K562 (cell line): Measurements from ENCODE around the gene AIFM3. TPM values are rescaled to one million over a fixed set of nuclear protein-coding genes. Genes with fewer than 3 reads are reported as not detected.

Experiments used
- BCOR ChIP-seq: fragments of 450-650 bp; IDR thresholded peaks from 2 replicates; pipeline ENCODE4 v1.6.1; 2016
- CEBPG ChIP-seq, 3 experiments: fragments of 200-800 bp in 1 of 3; sonication (Bioruptor generic) in 1 of 3; sonication (generic) in 1 of 3; formaldehyde crosslinking in 1 of 3; IDR thresholded peaks in 2 of 3; conservative IDR thresholded peaks in 1 of 3; 2 replicates each; pipeline versions ENCODE4 v1.6.1 to v1.8.0; 2016 to 2022; ENCODE audit warnings: missing compliant biosample characterization in 2 of 3, missing genetic modification characterization in 2 of 3, mild to moderate bottlenecking in 1 of 3, missing genetic modification reagents in 1 of 3
- FOXA3 ChIP-seq, 2 experiments: fragments of 450-650 bp in 1 of 2; sonication (generic) in 1 of 2; formaldehyde crosslinking; IDR thresholded peaks in 1 of 2; conservative IDR thresholded peaks in 1 of 2; 2 replicates each; pipeline versions ENCODE4 v1.4.0 to v1.8.0; 2020 to 2022; ENCODE audit warnings: mild to moderate bottlenecking in 2 of 2, missing genetic modification reagents in 1 of 2
- GTF2E2 ChIP-seq: fragments of 200-800 bp; sonication (Bioruptor generic); IDR thresholded peaks from 2 replicates; pipeline ENCODE4 v1.6.1; 2016; ENCODE audit warnings: missing genetic modification characterization, missing compliant biosample characterization
- HNRNPH1 ChIP-seq: fragments of 200-400 bp; formaldehyde crosslinking; optimal IDR thresholded peaks from 2 replicates; pipeline ENCODE3; 2017; ENCODE audit warnings: low read depth, mild to moderate bottlenecking, low read length, moderate library complexity
- KDM4B ChIP-seq, 2 experiments: fragments of 450-650 bp in 1 of 2; sonication (generic) in 1 of 2; IDR thresholded peaks; 2 replicates each; pipeline ENCODE4 v1.6.1; 2016 to 2017; ENCODE audit warnings: borderline replicate concordance in 2 of 2, antibody characterized with exemption in 1 of 2, low read depth in 1 of 2, mild to moderate bottlenecking in 1 of 2
- MAFK ChIP-seq: IDR thresholded peaks from 2 replicates; pipeline ENCODE4 v1.6.1; 2011; ENCODE audit warnings: low read length, improper control_type of control experiment
- MCM3 ChIP-seq: fragments of 450-650 bp; IDR thresholded peaks from 2 replicates; pipeline ENCODE4 v1.6.1; 2016
- PHTF2 ChIP-seq: fragments of 250-450 bp; sonication (Bioruptor Pico); IDR thresholded peaks from 2 replicates; pipeline ENCODE4 v1.5.0; 2021; ENCODE audit warnings: mild to moderate bottlenecking
- PTBP1 ChIP-seq: fragments of 200-400 bp; formaldehyde crosslinking; IDR thresholded peaks from 2 replicates; pipeline ENCODE4 v1.6.1; 2017; ENCODE audit warnings: low read depth, low read length
- SAFB2 ChIP-seq: fragments of 200-400 bp; formaldehyde crosslinking; IDR thresholded peaks from 2 replicates; pipeline ENCODE4 v1.6.1; 2018; ENCODE audit warnings: borderline replicate concordance, low read length, low read depth, moderate library complexity; ENCODE audit not compliant: severe bottlenecking
- SIX5 ChIP-seq, 2 experiments: IDR thresholded peaks; 2 replicates each; pipeline ENCODE4 v1.6.1; 2011; ENCODE audit warnings: low read length in 2 of 2, borderline replicate concordance in 1 of 2, low read depth in 1 of 2, mild to moderate bottlenecking in 1 of 2, moderate library complexity in 1 of 2; ENCODE audit not compliant: insufficient read depth in 1 of 2
- XRCC5 ChIP-seq: fragments of 200-400 bp; formaldehyde crosslinking; IDR thresholded peaks from 2 replicates; pipeline ENCODE4 v1.6.1; 2017; ENCODE audit warnings: low read depth, mild to moderate bottlenecking, low read length
- ZFP1 ChIP-seq: fragments of 450-650 bp; formaldehyde crosslinking; IDR thresholded peaks from 2 replicates; pipeline ENCODE4 v1.4.0; 2020; ENCODE audit warnings: mild to moderate bottlenecking, mixed read lengths
- ZNF12 ChIP-seq: sonication (generic); formaldehyde crosslinking; IDR thresholded peaks from 2 replicates; pipeline ENCODE4 v1.4.0; 2020; ENCODE audit warnings: mild to moderate bottlenecking, missing genetic modification reagents
- ZNF197 ChIP-seq: fragments of 200-800 bp; sonication (Bioruptor generic); IDR thresholded peaks from 2 replicates; pipeline ENCODE4 v1.6.1; 2016; ENCODE audit warnings: low read depth, missing genetic modification characterization, missing compliant biosample characterization
- ZNF77 ChIP-seq: fragments of 250-450 bp; sonication (Bioruptor Pico); IDR thresholded peaks from 2 replicates; pipeline ENCODE4 v1.5.0; 2020
- polyA plus RNA-seq, 8 experiments: library from polyadenylated mRNA; depleted of rRNA in 4 of 8; stranded (reverse) in 5 of 8; unstranded in 3 of 8; fragments of >200 nt; fragmentation: Nextera tagmentation in 2 of 8; fragmentation: Illumina TruSeq in 1 of 8; extraction: Ambion mirVana in 2 of 8; extraction: Trizol in 1 of 8; gene quantifications; 2 replicates each; pipeline versions ENCODE4 v1.2.1 to v1.2.3, GENCODE V29; 2011 to 2014; ENCODE audit warnings: inconsistent platforms in 1 of 8, missing spikeins in 1 of 8
- total RNA-seq, 7 experiments: library from RNA; depleted of rRNA in 6 of 7; stranded (reverse); fragments of >200 nt in 6 of 7; fragmentation: Illumina TruSeq in 2 of 7; extraction: Trizol in 2 of 7; gene quantifications; 2 replicates each; pipeline versions ENCODE4 v1.2.1 to v1.2.3, GENCODE V29; 2011 to 2021; ENCODE audit warnings: low replicate concordance in 1 of 7
- TF ChIP-seq, protein P1 (sequence below): fragments of 250-450 bp; sonication (Bioruptor Pico); IDR thresholded peaks from 2 replicates; pipeline ENCODE4 v1.5.0; 2021
- TF ChIP-seq, protein P2 (sequence below): fragments of 200-800 bp; sonication (Bioruptor generic); IDR thresholded peaks from 2 replicates; pipeline ENCODE4 v1.6.1; 2017; ENCODE audit warnings: missing genetic modification characterization, missing compliant biosample characterization
- TF ChIP-seq, protein P3 (sequence below): sonication (generic); formaldehyde crosslinking; IDR thresholded peaks from 2 replicates; pipeline ENCODE4 v1.8.1; 2022; ENCODE audit warnings: missing genetic modification reagents
- TF ChIP-seq, protein P4 (sequence below): fragments of 450-650 bp; IDR thresholded peaks from 2 replicates; pipeline ENCODE4 v1.6.1; 2014; ENCODE audit warnings: low read depth, mild to moderate bottlenecking, moderate library complexity, borderline replicate concordance
- TF ChIP-seq, protein P5 (sequence below): sonication (generic); formaldehyde crosslinking; IDR thresholded peaks from 2 replicates; pipeline ENCODE4 v1.9.0; 2022; ENCODE audit warnings: mild to moderate bottlenecking, missing genetic modification reagents

AIFM3 gene
- total and polyA plus RNA-seq, 9 of the 15 experiments (the other 6 are each of a cell fraction or from before 2014, with no cell fraction given) = 0.03 to 0.20 (median 0.07) TPM; not detected in 1

DNA sequence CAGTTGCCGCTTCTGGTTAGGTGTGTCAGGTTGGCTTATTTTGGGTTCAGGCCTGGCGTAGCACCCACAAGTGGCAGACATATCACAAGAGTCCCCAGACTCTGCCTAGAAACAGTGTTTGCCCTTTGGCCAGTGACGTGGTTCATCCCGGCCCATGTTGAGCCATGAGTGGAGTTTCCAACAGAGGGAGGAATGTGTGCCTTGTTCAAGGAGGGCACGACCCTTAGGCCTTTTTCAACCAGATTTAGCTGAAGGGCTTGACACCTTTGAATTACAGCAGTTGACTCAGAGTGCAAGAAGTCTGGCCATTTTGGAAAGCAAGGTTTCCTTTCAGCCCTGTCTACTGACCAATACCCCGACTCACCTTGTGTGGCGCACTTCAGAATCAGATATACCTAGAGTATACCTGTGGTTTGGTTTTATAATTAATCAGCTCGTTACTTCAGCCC lies 15.1 kb upstream of the AIFM3 start (continued):
- TF ChIP-seq ZNF197 (CRISPR knock-in tag) (no peak), FOXA3 (CRISPR knock-in tag; conservative IDR thresholded peaks at IDR 0.05 in 1 of 2, IDR thresholded peaks at IDR 0.05 in 1 of 2) (0 out of 4 replicates have a peak, but pooled peaks of 1 of the 2 experiments have one; percentile 29), SIX5 (IDR thresholded peaks at IDR 0.05; ENCODE audit: borderline replicate concordance in 1 of 2, insufficient read depth in 1 of 2, low read depth in 1 of 2, low read length in 2 of 2) (no peak), PTBP1 (no peak), GTF2E2 (tag) (no peak), HNRNPH1 (no peak), CEBPG (CRISPR knock-in tag; IDR thresholded peaks at IDR 0.05) (no peak), CEBPG (tag; conservative IDR thresholded peaks at IDR 0.05 in 1 of 2, IDR thresholded peaks at IDR 0.05 in 1 of 2) (no peak), MCM3 (no peak), XRCC5 (peak; percentile 19; the same call in 1 of the 2 replicates), ZNF12 (CRISPR knock-in tag) (peak; percentile 75; the same call in 1 of the 2 replicates), PHTF2 (CRISPR knock-in tag) (no peak), KDM4B (IDR thresholded peaks at IDR 0.05; ENCODE audit: borderline replicate concordance in 2 of 2, low read depth in 1 of 2) (no peak), ZFP1 (CRISPR knock-in tag) (no peak), BCOR (no peak), SAFB2 (no peak), ZNF77 (no peak), MAFK (no peak)
- TF ChIP-seq, protein P1, sequence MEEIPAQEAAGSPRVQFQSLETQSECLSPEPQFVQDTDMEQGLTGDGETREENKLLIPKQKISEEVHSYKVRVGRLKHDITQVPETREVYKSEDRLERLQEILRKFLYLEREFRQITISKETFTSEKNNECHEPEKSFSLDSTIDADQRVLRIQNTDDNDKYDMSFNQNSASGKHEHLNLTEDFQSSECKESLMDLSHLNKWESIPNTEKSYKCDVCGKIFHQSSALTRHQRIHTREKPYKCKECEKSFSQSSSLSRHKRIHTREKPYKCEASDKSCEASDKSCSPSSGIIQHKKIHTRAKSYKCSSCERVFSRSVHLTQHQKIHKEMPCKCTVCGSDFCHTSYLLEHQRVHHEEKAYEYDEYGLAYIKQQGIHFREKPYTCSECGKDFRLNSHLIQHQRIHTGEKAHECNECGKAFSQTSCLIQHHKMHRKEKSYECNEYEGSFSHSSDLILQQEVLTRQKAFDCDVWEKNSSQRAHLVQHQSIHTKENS (CRISPR knock-in tag) = no peak
- TF ChIP-seq, protein P2, sequence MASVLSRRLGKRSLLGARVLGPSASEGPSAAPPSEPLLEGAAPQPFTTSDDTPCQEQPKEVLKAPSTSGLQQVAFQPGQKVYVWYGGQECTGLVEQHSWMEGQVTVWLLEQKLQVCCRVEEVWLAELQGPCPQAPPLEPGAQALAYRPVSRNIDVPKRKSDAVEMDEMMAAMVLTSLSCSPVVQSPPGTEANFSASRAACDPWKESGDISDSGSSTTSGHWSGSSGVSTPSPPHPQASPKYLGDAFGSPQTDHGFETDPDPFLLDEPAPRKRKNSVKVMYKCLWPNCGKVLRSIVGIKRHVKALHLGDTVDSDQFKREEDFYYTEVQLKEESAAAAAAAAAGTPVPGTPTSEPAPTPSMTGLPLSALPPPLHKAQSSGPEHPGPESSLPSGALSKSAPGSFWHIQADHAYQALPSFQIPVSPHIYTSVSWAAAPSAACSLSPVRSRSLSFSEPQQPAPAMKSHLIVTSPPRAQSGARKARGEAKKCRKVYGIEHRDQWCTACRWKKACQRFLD = no peak
- TF ChIP-seq, protein P3, sequence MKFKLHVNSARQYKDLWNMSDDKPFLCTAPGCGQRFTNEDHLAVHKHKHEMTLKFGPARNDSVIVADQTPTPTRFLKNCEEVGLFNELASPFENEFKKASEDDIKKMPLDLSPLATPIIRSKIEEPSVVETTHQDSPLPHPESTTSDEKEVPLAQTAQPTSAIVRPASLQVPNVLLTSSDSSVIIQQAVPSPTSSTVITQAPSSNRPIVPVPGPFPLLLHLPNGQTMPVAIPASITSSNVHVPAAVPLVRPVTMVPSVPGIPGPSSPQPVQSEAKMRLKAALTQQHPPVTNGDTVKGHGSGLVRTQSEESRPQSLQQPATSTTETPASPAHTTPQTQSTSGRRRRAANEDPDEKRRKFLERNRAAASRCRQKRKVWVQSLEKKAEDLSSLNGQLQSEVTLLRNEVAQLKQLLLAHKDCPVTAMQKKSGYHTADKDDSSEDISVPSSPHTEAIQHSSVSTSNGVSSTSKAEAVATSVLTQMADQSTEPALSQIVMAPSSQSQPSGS = no peak
- TF ChIP-seq, protein P4, sequence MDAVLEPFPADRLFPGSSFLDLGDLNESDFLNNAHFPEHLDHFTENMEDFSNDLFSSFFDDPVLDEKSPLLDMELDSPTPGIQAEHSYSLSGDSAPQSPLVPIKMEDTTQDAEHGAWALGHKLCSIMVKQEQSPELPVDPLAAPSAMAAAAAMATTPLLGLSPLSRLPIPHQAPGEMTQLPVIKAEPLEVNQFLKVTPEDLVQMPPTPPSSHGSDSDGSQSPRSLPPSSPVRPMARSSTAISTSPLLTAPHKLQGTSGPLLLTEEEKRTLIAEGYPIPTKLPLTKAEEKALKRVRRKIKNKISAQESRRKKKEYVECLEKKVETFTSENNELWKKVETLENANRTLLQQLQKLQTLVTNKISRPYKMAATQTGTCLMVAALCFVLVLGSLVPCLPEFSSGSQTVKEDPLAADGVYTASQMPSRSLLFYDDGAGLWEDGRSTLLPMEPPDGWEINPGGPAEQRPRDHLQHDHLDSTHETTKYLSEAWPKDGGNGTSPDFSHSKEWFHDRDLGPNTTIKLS = no peak
- TF ChIP-seq, protein P5, sequence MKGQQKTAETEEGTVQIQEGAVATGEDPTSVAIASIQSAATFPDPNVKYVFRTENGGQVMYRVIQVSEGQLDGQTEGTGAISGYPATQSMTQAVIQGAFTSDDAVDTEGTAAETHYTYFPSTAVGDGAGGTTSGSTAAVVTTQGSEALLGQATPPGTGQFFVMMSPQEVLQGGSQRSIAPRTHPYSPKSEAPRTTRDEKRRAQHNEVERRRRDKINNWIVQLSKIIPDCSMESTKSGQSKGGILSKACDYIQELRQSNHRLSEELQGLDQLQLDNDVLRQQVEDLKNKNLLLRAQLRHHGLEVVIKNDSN = no peak
